HL-60 (cell line): Measurements from ENCODE around the gene NPAS2.

ENCODE experiments used
- DNase-seq, 2 experiments: peaks; one replicate each; pipeline ENCODE4 v3.0.0-alpha.2; 2010 to 2020; ENCODE audit warnings: low read depth in 1 of 2, low spot score in 1 of 2
- H3K27ac ChIP-seq: fragments of 250-450 bp; sonication (Bioruptor Pico); replicated peaks from 2 replicates; pipeline ENCODE4 v1.5.1; 2020; ENCODE audit warnings: mild to moderate bottlenecking, moderate library complexity
- H3K27me3 ChIP-seq: fragments of 250-450 bp; sonication (Bioruptor Pico); 2 replicates; pipeline ENCODE4 v1.5.1; 2021; ENCODE audit warnings: mild to moderate bottlenecking, moderate library complexity; ENCODE audit not compliant: insufficient read depth, poor library complexity, severe bottlenecking
- H3K4me3 ChIP-seq: replicated peaks from 2 replicates; pipeline ENCODE4 v1.5.1; 2011; ENCODE audit warnings: mild to moderate bottlenecking, control low read depth, low read length; ENCODE audit not compliant: insufficient read depth
- CTCF ChIP-seq: IDR thresholded peaks from one replicate; pipeline ENCODE4 v1.5.1; 2011; ENCODE audit warnings: low read length, control low read depth, inconsistent platforms; ENCODE audit not compliant: insufficient read depth
- GABPA ChIP-seq: IDR thresholded peaks from 2 replicates; pipeline ENCODE4 v1.6.1; 2012; ENCODE audit warnings: low read depth
- POLR2AphosphoS5 ChIP-seq: IDR thresholded peaks from 2 replicates; pipeline ENCODE4 v1.6.1; 2012; ENCODE audit warnings: low read depth
- REST ChIP-seq: IDR thresholded peaks from 2 replicates; pipeline ENCODE4 v1.6.1; 2012; ENCODE audit warnings: low read depth; ENCODE audit not compliant: insufficient replicate concordance
- SPI1 ChIP-seq: IDR thresholded peaks from 2 replicates; pipeline ENCODE4 v1.6.1; 2012; ENCODE audit warnings: low read depth, mild to moderate bottlenecking, borderline replicate concordance

The NPAS2 gene

GRCh38 chr2:100945433-100945740 lies 125.4 kb downstream of the NPAS2 start:
- no peak overlapping the region for H3K27ac ChIP-seq
- DNase-seq: no peak
- H3K4me3 ChIP-seq: no peak overlapping the region
- H3K27me3 ChIP-seq: peaks cover 16% of the 10 kb centered on the region
- TF ChIP-seq CTCF (no peak), POLR2AphosphoS5 (no peak), SPI1 (no peak)

DNA sequence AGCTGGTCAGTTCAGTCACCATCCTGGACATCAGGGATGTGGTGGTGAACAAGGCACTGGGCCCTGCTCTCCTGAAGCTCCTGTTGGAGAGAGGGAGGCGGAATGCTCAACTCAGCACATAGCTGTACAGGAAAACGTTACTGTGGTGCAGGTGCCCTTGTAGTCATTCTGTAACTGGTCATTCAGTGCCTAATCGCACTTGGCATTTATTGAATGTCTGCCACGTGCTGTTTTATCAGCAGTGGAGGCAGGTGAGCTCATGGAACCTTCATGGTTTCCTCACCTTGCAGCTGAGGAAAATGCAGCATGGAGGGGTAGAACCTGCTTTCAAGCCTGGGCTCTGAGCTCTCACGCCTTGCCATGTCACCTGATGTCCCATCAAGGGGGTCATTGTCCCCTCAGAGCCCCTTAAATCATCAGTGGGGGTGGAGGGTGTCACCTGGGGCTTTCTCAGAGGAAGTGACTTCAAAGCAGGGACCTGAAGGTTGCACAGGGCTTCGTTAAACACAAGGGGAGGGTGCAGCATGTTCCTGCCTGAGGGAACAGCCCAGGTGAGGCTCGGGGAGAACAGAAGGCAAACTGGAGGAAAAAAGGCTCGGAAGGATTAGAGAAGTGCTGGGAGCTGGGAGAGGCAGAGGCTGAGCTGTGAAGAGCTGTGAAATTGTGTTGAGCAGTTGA lies 126.1 kb downstream of the NPAS2 start:
- no peak for DNase-seq
- H3K27me3 ChIP-seq: peaks cover 16% of the 10 kb centered on the region
- H3K27ac ChIP-seq: no peak overlapping the region
- H3K4me3 ChIP-seq: no peak overlapping the region
- TF ChIP-seq POLR2AphosphoS5 (no peak), GABPA (no peak), REST (no peak), CTCF (no peak)

DNA sequence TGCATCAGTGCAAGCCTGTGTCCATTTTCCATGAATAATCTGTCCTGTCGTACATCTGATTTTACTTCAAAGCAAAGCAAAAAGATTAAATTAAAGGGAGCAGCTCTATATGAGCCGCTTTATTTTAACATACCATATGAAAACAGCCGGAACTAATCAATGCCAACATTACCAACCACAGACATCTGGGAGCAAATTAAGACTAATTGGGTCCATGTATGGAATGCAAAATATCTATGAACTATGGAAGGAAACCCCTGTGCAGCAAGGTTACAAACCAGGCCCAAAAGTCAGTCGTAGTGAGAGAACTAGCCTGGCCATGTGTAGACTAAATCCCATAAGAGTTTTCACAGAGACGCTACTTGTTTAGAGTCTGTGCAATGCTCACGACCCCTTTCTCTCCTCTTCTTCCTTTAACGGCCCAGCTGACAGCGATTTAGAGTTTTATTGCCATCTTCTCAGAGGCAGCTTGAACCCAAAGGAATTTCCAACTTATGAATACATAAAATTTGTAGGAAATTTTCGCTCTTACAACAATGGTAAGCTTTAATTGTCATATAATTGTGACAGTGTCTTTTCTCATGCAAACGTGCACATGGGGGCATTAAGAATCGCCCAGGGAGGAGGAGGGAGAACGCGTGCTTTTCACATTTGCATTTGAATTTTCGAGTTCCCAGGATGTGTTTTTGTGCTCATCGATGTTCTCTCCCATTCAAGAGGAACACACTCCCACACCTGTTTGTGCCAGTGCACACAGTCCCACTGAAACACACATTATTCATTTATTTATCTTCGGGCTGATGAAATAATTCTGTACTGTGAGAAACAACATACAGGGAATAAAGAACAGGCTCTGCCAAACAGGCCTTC lies 129.2 kb downstream of the NPAS2 start:
- no peak for DNase-seq
- peaks cover 14% of the 10 kb centered on the region for H3K27me3 ChIP-seq
- no peak overlapping the region for H3K27ac ChIP-seq
- no peak for TF ChIP-seq REST
- TF ChIP-seq GABPA: no peak
- TF ChIP-seq POLR2AphosphoS5: no peak
- no peak for TF ChIP-seq CTCF
- no peak for TF ChIP-seq SPI1
- no peak overlapping the region for H3K4me3 ChIP-seq

DNA sequence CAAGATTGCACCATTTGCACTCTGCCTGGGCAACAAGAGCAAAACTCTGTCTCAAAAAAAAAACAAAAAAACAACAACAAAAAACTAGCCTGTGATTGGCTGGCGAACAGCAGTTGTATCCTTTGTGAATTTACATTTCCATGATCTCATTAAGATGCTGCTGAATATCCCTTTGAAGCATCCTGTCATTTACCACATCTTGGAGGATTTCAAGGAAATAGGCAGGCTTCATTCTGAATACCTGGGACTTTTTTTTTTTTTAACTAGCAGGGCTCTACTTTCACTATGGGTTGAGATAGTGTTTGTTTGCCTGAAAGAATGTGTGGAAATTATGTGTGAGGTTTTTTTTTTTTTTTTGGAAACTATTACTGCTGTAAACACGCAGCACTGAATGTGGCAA lies 132.6 kb downstream of the NPAS2 start:
- H3K27ac ChIP-seq: no peak overlapping the region
- H3K27me3 ChIP-seq: peaks cover 13% of the 10 kb centered on the region
- DNase-seq: no peak
- TF ChIP-seq SPI1 (no peak), GABPA (no peak), POLR2AphosphoS5 (no peak), REST (no peak), CTCF (no peak)
- no peak overlapping the region for H3K4me3 ChIP-seq
